ENCODE results near the gene RRP15.

Gene RRP15

DNA sequence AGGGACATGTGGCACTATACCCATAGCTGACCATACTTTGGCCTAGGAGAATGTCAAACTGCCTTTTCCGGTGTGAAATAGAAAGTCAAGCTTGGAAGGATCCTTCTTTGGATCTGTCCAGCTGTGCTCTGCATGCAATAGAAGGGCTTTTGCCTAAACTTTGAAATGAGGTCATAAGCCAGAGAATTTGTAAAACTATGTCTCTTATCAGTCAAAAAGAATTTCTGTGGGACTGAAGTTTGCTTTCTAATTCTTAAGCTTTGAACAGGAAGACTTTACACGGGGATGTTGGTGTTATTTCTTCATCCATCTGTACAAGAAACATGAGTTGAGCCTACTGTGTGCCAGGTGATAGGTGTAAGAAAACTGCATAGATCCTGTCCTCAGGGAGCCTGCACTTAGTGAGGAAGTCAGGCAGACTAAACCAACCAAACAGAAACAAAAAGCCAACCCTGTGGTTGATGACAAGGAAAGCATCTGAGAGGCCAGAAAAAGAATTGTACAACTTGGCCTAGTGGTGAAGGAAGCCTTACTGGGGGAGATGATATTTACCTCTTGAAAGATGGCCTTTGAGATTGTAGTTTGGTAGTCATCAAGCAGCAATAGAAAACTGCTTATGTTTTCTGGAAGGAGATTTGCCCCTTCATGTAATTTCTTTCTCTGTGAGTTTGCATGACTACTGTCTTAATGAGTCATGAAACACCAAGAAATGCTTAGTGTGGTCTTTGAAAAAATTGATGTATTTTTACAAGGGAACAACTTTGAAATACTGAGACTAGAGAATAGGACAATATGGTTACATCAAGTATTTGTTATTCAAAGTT is 84.8 kb downstream of the RRP15 start:
- no peak for DNase-seq (ENCODE audit: low read depth, low spot score)
- ChIA-PET CTCF (no interaction called here), POLR2A (no interaction called here)
- H3K4me3 ChIP-seq (ENCODE audit: low read depth, low read length): no peak overlapping the region
- TF ChIP-seq, protein P1, sequence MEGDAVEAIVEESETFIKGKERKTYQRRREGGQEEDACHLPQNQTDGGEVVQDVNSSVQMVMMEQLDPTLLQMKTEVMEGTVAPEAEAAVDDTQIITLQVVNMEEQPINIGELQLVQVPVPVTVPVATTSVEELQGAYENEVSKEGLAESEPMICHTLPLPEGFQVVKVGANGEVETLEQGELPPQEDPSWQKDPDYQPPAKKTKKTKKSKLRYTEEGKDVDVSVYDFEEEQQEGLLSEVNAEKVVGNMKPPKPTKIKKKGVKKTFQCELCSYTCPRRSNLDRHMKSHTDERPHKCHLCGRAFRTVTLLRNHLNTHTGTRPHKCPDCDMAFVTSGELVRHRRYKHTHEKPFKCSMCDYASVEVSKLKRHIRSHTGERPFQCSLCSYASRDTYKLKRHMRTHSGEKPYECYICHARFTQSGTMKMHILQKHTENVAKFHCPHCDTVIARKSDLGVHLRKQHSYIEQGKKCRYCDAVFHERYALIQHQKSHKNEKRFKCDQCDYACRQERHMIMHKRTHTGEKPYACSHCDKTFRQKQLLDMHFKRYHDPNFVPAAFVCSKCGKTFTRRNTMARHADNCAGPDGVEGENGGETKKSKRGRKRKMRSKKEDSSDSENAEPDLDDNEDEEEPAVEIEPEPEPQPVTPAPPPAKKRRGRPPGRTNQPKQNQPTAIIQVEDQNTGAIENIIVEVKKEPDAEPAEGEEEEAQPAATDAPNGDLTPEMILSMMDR (IDR thresholded peaks at IDR 0.05; ENCODE audit: insufficient read depth, low read length, missing control alignments): no peak

DNA sequence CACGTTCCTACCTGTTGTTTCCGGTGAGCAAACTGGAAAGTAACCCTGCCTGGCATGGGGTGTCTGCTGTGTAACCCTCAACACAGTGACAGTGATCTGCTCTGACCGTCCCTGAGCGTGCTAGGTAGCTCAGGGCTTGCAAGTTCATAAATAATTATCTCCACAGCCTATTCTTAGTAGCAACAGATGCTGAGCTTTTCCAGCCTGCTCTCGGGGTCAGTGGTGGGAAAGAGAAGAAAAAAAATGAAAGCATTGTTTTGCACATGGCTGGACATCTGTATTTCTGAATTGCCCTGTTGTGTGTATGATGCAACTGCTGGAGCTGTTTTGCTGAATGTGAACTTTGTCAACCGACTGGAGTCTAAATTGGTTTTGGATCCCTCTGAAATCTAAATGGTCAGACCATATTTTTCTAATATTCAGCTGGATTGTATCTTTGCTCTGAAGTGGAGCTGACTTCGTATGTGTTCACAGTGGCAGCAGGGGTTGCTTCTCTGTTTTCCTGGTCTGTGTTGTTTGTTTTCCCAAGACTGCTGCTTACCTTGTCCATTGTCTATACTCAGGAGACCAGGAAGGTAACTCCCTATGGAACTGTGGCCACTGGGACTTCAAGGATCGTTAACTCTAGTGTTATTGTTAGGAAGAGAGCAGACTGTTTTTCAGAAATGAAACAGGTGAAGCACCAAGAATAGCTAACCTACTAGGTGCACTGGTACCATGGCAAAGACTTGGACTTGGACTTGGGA is 87.0 kb downstream of the RRP15 start:
- ChIA-PET POLR2A (no interaction called here), CTCF (interaction anchor here (0.9 to 1.3 kb wide), 2 partner anchors 11 to 174 kb away, joined by 3 to 6 read pairs; no protein-coding TSS in a partner anchor)
- H3K4me3 ChIP-seq (ENCODE audit: low read depth, low read length): no peak overlapping the region
- no peak for DNase-seq (ENCODE audit: low read depth, low spot score)
- TF ChIP-seq, protein P1 (IDR thresholded peaks at IDR 0.05; ENCODE audit: insufficient read depth, low read length, missing control alignments): no peak

DNA sequence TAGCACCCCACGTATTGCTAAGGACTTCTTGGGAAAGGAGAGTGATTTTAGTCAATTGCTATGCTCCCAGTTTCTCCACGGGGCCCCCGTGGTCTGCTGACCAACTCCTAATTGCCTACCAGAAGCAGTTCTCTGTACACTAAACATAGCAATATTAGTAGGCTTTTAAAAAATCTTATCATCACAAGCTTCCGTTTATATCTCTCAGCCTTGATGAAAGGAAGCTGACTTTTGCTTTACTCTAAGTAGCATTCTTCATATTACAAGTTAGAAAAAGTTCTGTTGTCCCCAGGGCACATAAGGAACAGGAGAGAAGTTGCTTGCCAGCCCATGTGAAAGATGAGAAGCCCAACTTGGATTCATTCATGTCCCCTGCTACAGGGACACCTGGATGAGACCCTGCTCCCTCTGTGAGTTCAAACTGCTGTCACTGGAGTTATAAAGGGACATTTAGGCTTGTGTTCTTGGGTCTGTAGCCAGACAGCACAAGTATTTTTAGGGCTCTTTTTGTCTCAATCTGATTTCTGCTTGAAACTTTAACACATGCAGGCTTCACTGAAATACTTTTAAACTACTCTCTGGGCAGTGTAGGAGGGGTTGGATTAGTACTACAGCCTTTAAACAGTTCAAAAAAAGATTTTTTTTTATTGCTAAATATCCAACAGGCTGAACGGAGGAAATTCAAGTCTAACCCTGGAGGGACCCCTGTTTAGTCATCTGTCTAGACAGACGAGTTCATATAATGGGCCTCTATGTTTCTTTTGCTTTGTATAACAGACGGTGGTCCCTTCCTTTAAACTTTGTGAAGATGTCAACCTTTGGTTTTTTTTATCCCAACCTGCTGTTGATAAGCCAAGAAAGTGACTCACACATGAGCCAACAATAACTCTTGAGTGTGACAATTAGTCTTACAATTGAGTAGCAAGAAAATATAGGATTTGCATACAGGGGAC is 89.6 kb downstream of the RRP15 start:
- CTCF ChIA-PET: no interaction called here
- POLR2A ChIA-PET: no interaction called here
- no peak overlapping the region for H3K4me3 ChIP-seq (ENCODE audit: low read depth, low read length)
- TF ChIP-seq, protein P1 (IDR thresholded peaks at IDR 0.05; ENCODE audit: insufficient read depth, low read length, missing control alignments): no peak
- DNase-seq (ENCODE audit: low read depth, low spot score): no peak

DNA sequence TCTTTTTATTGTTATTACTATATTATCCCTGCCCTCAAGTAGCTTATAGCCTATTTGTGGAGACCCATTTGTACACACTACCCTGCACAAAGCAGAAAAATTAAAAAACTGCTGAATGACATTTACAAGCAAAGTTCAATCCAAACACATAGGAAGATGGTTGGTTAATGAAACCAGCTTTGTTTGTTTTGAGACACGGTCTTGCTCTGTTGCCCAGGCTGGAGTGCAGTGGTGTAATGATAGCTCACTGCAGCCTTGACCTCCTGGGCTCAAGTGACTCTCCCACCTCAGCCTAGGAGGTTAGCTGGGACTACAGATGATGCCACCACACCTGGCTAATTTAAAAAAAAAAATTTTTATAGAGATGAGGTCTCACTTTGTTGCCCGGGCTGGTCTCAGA is 91.6 kb downstream of the RRP15 start:
- TF ChIP-seq, protein P1 (IDR thresholded peaks at IDR 0.05; ENCODE audit: insufficient read depth, low read length, missing control alignments): no peak
- POLR2A ChIA-PET: interaction anchor here (1.0 to 1.2 kb wide), 3 partner anchors 31 to 329 kb away, joined by 3 to 5 read pairs (median 3); partner anchors contain the start of gene TGFB2
- no peak for DNase-seq (ENCODE audit: low read depth, low spot score)
- H3K4me3 ChIP-seq (ENCODE audit: low read depth, low read length): no peak overlapping the region
- CTCF ChIA-PET: interaction anchor here (0.8 to 1.6 kb wide), 8 partner anchors 11 to 170 kb away, joined by 3 to 4 read pairs (median 3); no protein-coding TSS in a partner anchor

DNA sequence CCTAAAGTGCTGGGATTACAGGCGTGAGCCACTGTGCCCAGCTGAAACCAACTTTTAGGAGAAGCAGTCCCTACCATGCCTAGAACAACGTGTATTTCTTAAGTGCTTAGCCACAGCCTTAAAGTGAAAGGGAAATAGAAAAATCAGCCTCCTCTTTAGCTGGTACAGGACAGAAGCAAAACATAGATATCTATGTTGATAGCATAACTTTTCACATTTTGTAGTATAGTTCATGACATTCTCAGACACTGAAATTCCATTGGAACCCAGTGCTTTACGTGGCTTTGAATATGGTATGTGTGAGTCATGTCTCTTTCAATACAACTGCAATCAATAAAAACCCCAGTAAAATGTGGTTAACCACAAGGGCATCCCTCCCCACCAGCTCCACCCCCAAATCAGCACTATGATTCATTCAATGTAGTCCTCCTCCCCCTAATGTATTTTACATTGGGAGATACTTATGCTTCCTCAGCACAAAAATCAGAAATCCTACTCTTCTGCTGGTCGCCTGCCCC is 92.1 kb downstream of the RRP15 start:
- peak; percentile 97 for DNase-seq (ENCODE audit: low read depth, low spot score)
- ChIA-PET CTCF (interaction anchor here (0.8 to 1.6 kb wide), 5 partner anchors 11 to 169 kb away, joined by 3 to 4 read pairs (median 3); no protein-coding TSS in a partner anchor), POLR2A (interaction anchor here (1.0 to 1.2 kb wide), 3 partner anchors 32 to 329 kb away, joined by 3 to 5 read pairs (median 3); partner anchors contain the start of gene TGFB2)
- TF ChIP-seq, protein P1 (IDR thresholded peaks at IDR 0.05; ENCODE audit: insufficient read depth, low read length, missing control alignments): no peak
- H3K4me3 ChIP-seq (ENCODE audit: low read depth, low read length): no peak overlapping the region; the same call in 1 of the 2 replicates
